HG03175 (cell line): Measurements from ENCODE around the gene SECISBP2L.

Source experiments
- ATAC-seq: cut with Tn5 transposase; IDR thresholded peaks from one replicate; pipeline ENCODE4 v1.9.1; 2021; ENCODE audit warnings: mild to moderate bottlenecking, moderate library complexity; ENCODE audit not compliant: unreplicated experiment

SECISBP2L gene

GRCh38 chr15:48966595-48967301 lies 79.5 kb downstream of the SECISBP2L start:
- ATAC-seq, result peak; percentile 74

- ATAC-seq, result peak; percentile 56
Measured at GRCh38 chr15:48965972-48966371, 80.3 kb downstream of the SECISBP2L start.

GRCh38 chr15:48964898-48965297 lies 81.3 kb downstream of the SECISBP2L start:
- ATAC-seq, result no peak

DNA sequence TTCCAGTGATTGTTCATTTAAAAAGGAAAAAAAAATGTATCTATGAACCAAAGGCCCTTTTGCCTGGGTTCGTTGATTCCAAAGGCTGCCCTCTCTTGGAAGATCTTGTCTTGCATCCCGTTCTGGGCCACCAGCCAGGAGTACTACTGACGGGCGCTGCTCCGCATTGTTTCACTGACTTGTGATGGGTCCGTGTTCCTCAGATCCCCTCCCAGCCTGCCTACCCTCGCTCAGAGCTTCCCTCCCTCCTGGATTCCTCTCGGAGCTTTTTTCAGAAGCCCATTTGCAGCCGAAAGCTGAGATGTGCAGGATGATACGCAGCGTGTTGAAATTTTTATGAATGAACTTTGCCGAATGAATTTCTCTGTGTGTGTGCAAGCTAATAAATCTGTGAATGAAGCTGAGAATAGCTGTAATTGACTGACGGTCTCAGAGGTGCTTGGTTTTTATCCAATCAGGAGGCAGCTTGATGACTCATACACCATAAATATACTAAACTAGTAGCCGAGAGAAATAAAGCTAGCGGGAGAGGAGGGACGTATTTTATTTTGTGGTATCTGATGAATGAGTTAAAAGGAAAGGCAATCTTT lies 82.6 kb downstream of the SECISBP2L start, which contains the start of gene SHC4:
SHC4 (minus strand) TSS at position 396 of the 590 bp plus-strand sequence. CDS start 904 bp downstream, outside the sequence.
- no peak for ATAC-seq

DNA sequence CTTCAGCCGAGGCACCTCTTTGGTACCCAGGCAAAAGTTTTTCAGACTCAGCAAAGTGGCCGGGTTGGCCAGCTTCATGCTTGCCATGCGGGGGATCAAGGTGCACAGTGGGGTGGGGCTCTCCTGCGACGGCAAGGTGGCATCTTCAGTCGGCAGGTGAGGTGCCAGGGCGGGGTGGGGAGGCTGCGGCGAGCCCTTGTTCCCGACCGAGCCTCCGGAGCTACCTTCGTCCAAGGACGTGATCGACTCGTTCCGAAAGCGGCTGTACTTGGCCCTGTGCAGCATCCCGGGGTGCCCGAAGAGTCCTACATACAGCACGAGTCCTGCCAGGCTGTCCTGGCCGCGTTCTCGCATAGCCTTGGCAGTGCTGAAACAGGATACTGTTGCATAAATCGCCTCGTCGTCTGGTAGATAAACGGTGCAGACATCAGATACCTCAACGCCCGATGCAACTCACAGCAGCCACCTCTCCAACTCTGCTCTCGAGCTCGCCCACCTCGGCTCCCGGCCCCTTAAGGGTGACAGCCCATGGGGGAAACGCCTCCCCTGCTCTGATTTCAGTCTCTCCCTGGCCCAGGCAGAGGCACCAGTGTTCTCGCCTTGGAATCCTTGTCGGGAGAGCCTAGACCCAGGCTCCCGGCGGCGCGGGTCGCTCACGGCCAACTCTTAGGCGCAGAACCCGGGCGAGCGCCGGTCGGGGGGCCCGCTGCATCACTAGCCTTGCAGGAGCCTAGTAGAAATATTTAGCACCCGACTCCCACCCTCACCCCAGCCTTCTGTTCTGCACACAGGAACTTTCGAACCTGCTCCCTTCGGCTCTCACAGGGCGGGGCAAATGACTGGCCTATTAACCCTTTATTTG lies 83.4 kb downstream of the SECISBP2L start:
- ATAC-seq, result no peak

DNA sequence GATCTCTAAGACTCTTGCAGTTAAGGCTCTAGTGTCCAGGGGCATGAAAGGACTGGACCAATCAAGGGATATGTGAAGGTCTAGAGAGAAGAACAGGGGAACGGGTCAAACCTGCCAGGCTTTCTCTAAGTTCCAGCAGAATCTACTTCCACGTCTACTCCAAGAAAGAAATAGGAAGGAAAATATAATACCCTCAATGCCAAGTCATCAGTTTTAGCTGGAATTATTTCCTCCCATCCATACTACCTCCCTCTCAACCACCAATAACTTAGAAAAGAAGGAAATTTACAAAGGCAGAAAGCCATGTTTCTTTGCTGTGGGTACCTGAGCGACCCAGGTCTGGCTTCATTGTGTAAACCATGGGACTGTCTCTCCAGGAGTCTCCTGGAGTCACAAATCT lies 90.3 kb downstream of the SECISBP2L start:
- ATAC-seq, result no peak

GRCh38 chr15:48955370-48955769 lies 90.9 kb downstream of the SECISBP2L start:
- no peak for ATAC-seq

GRCh38 chr15:48954538-48954937 lies 91.7 kb downstream of the SECISBP2L start:
- no peak for ATAC-seq

DNA sequence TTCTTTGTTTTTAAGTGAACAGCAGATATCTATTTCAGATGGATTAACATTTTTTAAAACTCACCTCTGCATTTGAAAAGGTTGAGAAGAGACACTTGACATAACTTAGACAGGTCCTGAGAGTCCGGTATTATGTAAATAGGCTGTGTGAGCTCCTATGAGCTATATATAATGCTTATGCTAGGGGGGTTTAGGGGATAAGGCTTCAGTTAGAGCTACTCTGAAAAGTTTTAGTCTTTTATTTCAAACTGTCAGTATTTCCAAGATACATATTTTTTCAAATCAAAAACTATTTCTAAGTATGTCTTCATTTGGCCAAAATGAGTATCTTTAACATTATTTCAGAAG lies 99.4 kb downstream of the SECISBP2L start:
- ATAC-seq, result no peak

- ATAC-seq, result no peak
Measured at GRCh38 chr15:48946074-48946839, 100.0 kb downstream of the SECISBP2L start.

DNA sequence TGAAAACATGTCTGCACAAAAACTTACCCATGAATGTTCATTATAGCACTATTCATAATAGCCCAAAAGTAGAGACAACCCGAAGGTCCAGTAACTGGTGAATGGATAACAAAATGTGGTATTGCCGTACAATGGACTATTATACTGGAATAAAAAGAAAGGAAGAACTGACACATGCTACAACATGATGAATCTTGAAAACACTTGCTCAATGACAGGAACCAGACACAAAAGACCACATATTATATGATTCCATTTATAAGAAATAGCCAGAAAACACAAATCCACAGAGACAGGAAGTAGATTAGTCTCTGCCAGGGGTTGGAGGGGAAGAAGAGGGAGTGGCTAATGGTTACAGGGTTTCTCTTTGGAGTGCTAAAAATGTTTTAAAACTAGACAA lies 100.9 kb downstream of the SECISBP2L start:
- no peak for ATAC-seq

DNA sequence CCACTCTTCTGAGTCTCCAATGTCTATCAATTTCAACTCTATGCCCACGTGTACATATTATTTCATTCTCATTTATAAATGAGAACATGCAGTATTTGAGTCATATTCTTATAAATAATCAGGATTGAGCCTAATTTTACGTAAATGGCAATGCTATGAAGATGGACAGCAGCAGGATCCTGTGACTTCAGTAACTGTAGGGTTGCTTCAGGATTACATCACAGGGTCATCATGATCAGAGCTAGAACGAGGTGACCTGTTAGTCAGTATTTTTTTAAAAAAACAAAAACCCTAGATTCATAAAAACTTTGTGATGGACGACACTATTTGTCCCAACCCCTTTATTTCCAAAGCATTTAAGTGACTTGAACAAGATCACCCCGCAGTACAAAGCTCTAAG lies 104.3 kb downstream of the SECISBP2L start:
- no peak for ATAC-seq

GRCh38 chr15:48940508-48940907 lies 105.7 kb downstream of the SECISBP2L start:
- ATAC-seq, result peak; percentile 94

GRCh38 chr15:48939648-48940047 lies 106.6 kb downstream of the SECISBP2L start:
- no peak for ATAC-seq
